NCI-H2196 treated with DMSO at 0.1 percent for 48 hours (cell line): ENCODE results near the gene SYNGR1.

Source experiments
- DNase-seq: peaks from one replicate; lab custom pipeline; 2025; ENCODE audit not compliant: unreplicated experiment; lab: John Stamatoyannopoulos, UW

SYNGR1 gene

GRCh38 chr22:39349967-39350726, at the start of gene SYNGR1:
SYNGR1 (plus strand) TSS chr22:39349991; CDS start chr22:39350011, 20 bp downstream.
- no peak for DNase-seq

GRCh38 chr22:39300186-39300830, 49.5 kb upstream of the SYNGR1 start:
- no peak for DNase-seq

GRCh38 chr22:39301108-39301507, 48.7 kb upstream of the SYNGR1 start:
- DNase-seq: no peak

GRCh38 chr22:39301926-39302325, 47.9 kb upstream of the SYNGR1 start:
- DNase-seq: no peak

- no peak for DNase-seq
These were observed 47.3 kb upstream of the SYNGR1 start for GRCh38 chr22:39302431-39302960.

- DNase-seq: no peak
These were observed 46.4 kb upstream of the SYNGR1 start for GRCh38 chr22:39303358-39303757.

- no peak for DNase-seq
These were observed 45.7 kb upstream of the SYNGR1 start for GRCh38 chr22:39303892-39304671.

- no peak for DNase-seq
These were observed 43.1 kb upstream of the SYNGR1 start for GRCh38 chr22:39306456-39307361.

- no peak for DNase-seq
These were observed 41.0 kb upstream of the SYNGR1 start for GRCh38 chr22:39308614-39309363.

GRCh38 chr22:39309364-39309861, 40.4 kb upstream of the SYNGR1 start:
- no peak for DNase-seq

- DNase-seq: no peak
These were observed 39.7 kb upstream of the SYNGR1 start for GRCh38 chr22:39309881-39310714.

GRCh38 chr22:39311592-39312400, 38.0 kb upstream of the SYNGR1 start:
- no peak for DNase-seq

GRCh38 chr22:39312410-39312809, 37.4 kb upstream of the SYNGR1 start:
- no peak for DNase-seq

- DNase-seq: no peak
These were observed 36.4 kb upstream of the SYNGR1 start for GRCh38 chr22:39313258-39314001.

GRCh38 chr22:39314251-39314971, 35.4 kb upstream of the SYNGR1 start:
- no peak for DNase-seq

- DNase-seq: no peak
These were observed 34.4 kb upstream of the SYNGR1 start for GRCh38 chr22:39315389-39315788.
